Heart right ventricle (tissue), 16 donors: ENCODE measurements around the gene SLC25A11. TPM values are rescaled to one million over a fixed set of nuclear protein-coding genes. Genes with fewer than 3 reads are reported as not detected.

Source experiments
- ATAC-seq, 8 donors: fragments of 200-7000 bp; cut with Tn5 transposase; one replicate each; pipeline ENCODE4 v1.9.1; 2020; ENCODE audit warnings: mild to moderate bottlenecking in 8 of 8, moderate library complexity in 8 of 8, moderate number of reproducible peaks in 1 of 8
- DNase-seq, 2 donors: peaks; one replicate each; pipeline ENCODE4 v3.0.0-alpha.2; 2020
- H3K27ac ChIP-seq, 10 donors: fragments of 200-600 bp; sonication (generic) in 2 of 10; one replicate each; pipeline versions ENCODE4 v1.5.0 to v1.8.0; 2020 to 2022; ENCODE audit warnings: mild to moderate bottlenecking in 3 of 10
- H3K27me3 ChIP-seq, 7 donors: fragments of 200-600 bp; one replicate each; pipeline ENCODE4 v1.8.0; 2021 to 2022; ENCODE audit warnings: mild to moderate bottlenecking in 2 of 7
- H3K36me3 ChIP-seq, 9 donors: fragments of 200-600 bp; sonication (generic) in 1 of 9; one replicate each; pipeline versions ENCODE4 v1.5.0 to v1.8.0; 2020 to 2022; ENCODE audit warnings: mild to moderate bottlenecking in 2 of 9
- H3K4me1 ChIP-seq, 9 donors: fragments of 200-600 bp; sonication (generic) in 1 of 9; one replicate each; pipeline versions ENCODE4 v1.5.0 to v1.8.0; 2020 to 2022; ENCODE audit warnings: mild to moderate bottlenecking in 4 of 9
- H3K4me3 ChIP-seq, 10 donors: fragments of 200-600 bp; sonication (generic) in 2 of 10; one replicate each; pipeline versions ENCODE4 v1.5.0 to v1.8.0; 2020 to 2022; ENCODE audit warnings: mild to moderate bottlenecking in 7 of 10, moderate library complexity in 2 of 10
- H3K9me3 ChIP-seq, 11 donors: fragments of 200-600 bp in 10 of 11; sonication (generic) in 2 of 11; one replicate each; pipeline versions ENCODE4 v1.5.0 to v1.8.0; 2013 to 2022; ENCODE audit warnings: mild to moderate bottlenecking in 2 of 11, control low read depth in 1 of 11, moderate library complexity in 1 of 11
- CTCF ChIP-seq, 9 donors: fragments of 200-600 bp; sonication (generic) in 2 of 9; IDR thresholded peaks; one replicate each; pipeline versions ENCODE4 v1.5.0 to v1.8.0; 2021 to 2022; ENCODE audit warnings: antibody characterized with exemption in 9 of 9, mild to moderate bottlenecking in 5 of 9, moderate library complexity in 1 of 9
- WGBS, 2 donors: extraction: QIAGEN DNeasy Blood & Tissue Kit; methylation state at CpG; one replicate each; pipeline ENCODE4 v1.1.7; 2013; ENCODE audit warnings: inconsistent platforms in 1 of 2; 5-methylcytosine and 5-hydroxymethylcytosine counted together
- intact Hi-C, 10 donors: fragments of 100-400 bp; cut with DNase I; formaldehyde crosslinking; loops; one replicate each; pipeline versions ENCODE4 v1.11.1 to v1.14.2; 2022
- polyA plus RNA-seq, 2 donors: library from polyadenylated mRNA; stranded (reverse); fragments of 200-250 nt; gene quantifications; one replicate each; pipeline ENCODE4 v1.2.3, GENCODE V29; 2013
- total RNA-seq, 10 donors: library from RNA; stranded (reverse); fragmentation: NEBNext Ultra II Directional in 3 of 10; extraction: Animal tissue kit (Norgen Biotek cat#: 25700) in 3 of 10; gene quantifications; one replicate each; pipeline versions ENCODE4 v1.2.1 to v1.2.4, GENCODE V29; 2021 to 2023
- donor health status: Arrhythmogenic right ventricular cardiomyopathy.
- donor health status: ischemic (EF 13 %, LVEDD 7.1; RV severe dilation, severe dysfunction).
- donor health status: healthy with polysubstance abuse.
- donor health status: DM: no; HTN: yes; CAD: no.
- donor health status: DM: no; HTN: no; CAD: no.
- donor health status: ischemic (EF 25% LVEDD 6.9; RV normal size, moderate dysfunction).
- donor health status: ischemic (EF 25% LVEDD 5.7; RV mildly dilated, moderate dysfunction).
- donor health status: healthy.
- donor health status: DM: yes; HTN: yes; CAD: no.
- donor health status: Ischemic cardiomyopathy.
- donor health status: ischemic (EF 35%, LVEDD 5.7; RV mildly dilated, moderate dysfunction).
- donor health status: nonischemic (EF 11% LVEDD 7.7; RV severe dilation, severe dysfunction).
- donor health status: DM: yes; HTN: yes; CAD: no.
- donor health status: PGD.
- donor health status: ischemic (EF 29% LVEDD 5.4; RV normal size, mild dysfunction).
- donor health status: nonischemic (EF 23%, LVEDD 6.1; RV moderate dilation, normal function).

The SLC25A11 gene
- total and polyA plus RNA-seq, 12 donors, result 126 to 312 (median 240) TPM

GRCh38 chr17:4902540-4902939 is 37.3 kb downstream of the SLC25A11 start:
- Histone ChIP-seq H3K27ac (peak overlapping the region in 7 of 10 donors; percentile 31 to 71 (median 60)), H3K36me3 (peaks cover 0 to under 1% (median 0%) of the 10 kb centered on the region in 9 donors), H3K9me3 (no peaks in the 10 kb centered on the region), H3K4me3 (no peak overlapping the region), H3K27me3 (peaks cover 0 to 36% (median 21%) of the 10 kb centered on the region in 7 donors), H3K4me1 (peaks cover 0 to 47% (median 32%) of the 10 kb centered on the region in 9 donors)
- ATAC-seq (no peak), DNase-seq (no peak)
- intact Hi-C loops, result loop anchor here in 3 of 10 donors (2.0 to 5.0 kb wide), 3 partner anchors 115 to 190 kb away; partner anchors contain the start of genes ARRB2 (in 1 of the 3), GLTPD2 (in 1 of the 3) and VMO1 (in 1 of the 3)
- no peak for TF ChIP-seq CTCF (IDR thresholded peaks at IDR 0.05)
- 59 to 69% methylated on average over 8 of the region's 8 CpGs for WGBS, 2 donors

GRCh38 chr17:4901648-4902344 is 38.0 kb downstream of the SLC25A11 start:
- peaks cover 0 to 47% (median 32%) of the 10 kb centered on the region in 9 donors for H3K4me1 ChIP-seq
- peaks cover 0 to 8% (median 2%) of the 10 kb centered on the region in 9 donors for H3K36me3 ChIP-seq
- no peaks in the 10 kb centered on the region for H3K9me3 ChIP-seq
- H3K27ac ChIP-seq, result peak overlapping the region; percentile 25 to 75 (median 58)
- DNase-seq, result peak; percentile 51 to 77
- intact Hi-C loops, result loop anchor here in 3 of 10 donors (2.0 to 5.0 kb wide), 3 partner anchors 114 to 189 kb away; partner anchors contain the start of genes ARRB2 (in 1 of the 3), GLTPD2 (in 1 of the 3) and VMO1 (in 1 of the 3)
- no peak for TF ChIP-seq CTCF (IDR thresholded peaks at IDR 0.05)
- peak; percentile 21 to 78 (median 46) for ATAC-seq
- H3K4me3 ChIP-seq, result peak overlapping the region in 7 of 10 donors; percentile 14 to 63 (median 57)
- 36 to 55% methylated on average over 48 of the region's 48 CpGs for WGBS, 2 donors
- peaks cover 0 to 36% (median 21%) of the 10 kb centered on the region in 7 donors for H3K27me3 ChIP-seq

- Histone ChIP-seq H3K9me3 (no peaks in the 10 kb centered on the region), H3K36me3 (peaks cover 0 to 14% (median 6%) of the 10 kb centered on the region in 9 donors), H3K4me1 (peaks cover 0 to 47% (median 32%) of the 10 kb centered on the region in 9 donors), H3K27ac (peak overlapping the region in 8 of 10 donors; percentile 33 to 75 (median 50)), H3K27me3 (peaks cover 0 to 36% (median 21%) of the 10 kb centered on the region in 7 donors), H3K4me3 (peak overlapping the region in 7 of 10 donors; percentile 49 to 63 (median 58))
- WGBS, 2 donors, result 39 to 55% methylated on average over 37 of the region's 37 CpGs
- no peak for TF ChIP-seq CTCF (IDR thresholded peaks at IDR 0.05)
- intact Hi-C loops, result loop anchor here in 2 of 10 donors (5.0 kb wide), 2 partner anchors 114 to 189 kb away; partner anchors contain the start of genes ARRB2 (in 1 of the 2), GLTPD2 (in 1 of the 2) and VMO1 (in 1 of the 2)
- DNase-seq (no peak), ATAC-seq (peak in 1 of 8 donors; percentile 2)
Observed at GRCh38 chr17:4901108-4901647, 38.7 kb downstream of the SLC25A11 start.
